ENCODE results near the gene CSNK1G2. TPM values are rescaled to one million over a fixed set of nuclear protein-coding genes. Genes with fewer than 3 reads are reported as not detected.

Gene CSNK1G2
- polyA plus RNA-seq, 3 donors from 2014 or later: 18.0 to 35.4 (median 21.8) TPM

GRCh38 chr19:1953441-1954094 lies 12.6 kb downstream of the CSNK1G2 start:
- no peaks in the 10 kb centered on the region for H3K9me3 Mint-ChIP-seq
- DNase-seq: no peak
- no peaks in the 10 kb centered on the region for H3K36me3 Mint-ChIP-seq
- H3K27ac Mint-ChIP-seq: peak overlapping the region in 1 of 6 donors; percentile 32
- H3K4me3 Mint-ChIP-seq: no peak overlapping the region
- peaks cover 18 to 28% of the 10 kb centered on the region in 2 donors for H3K4me1 Mint-ChIP-seq
- peaks cover 0 to 20% (median 11%) of the 10 kb centered on the region in 3 donors for H3K27me3 Mint-ChIP-seq (ENCODE audit: low read depth in 3 of 3)

GRCh38 chr19:1954532-1954933 lies 13.6 kb downstream of the CSNK1G2 start:
- Mint-ChIP-seq H3K36me3 (no peaks in the 10 kb centered on the region), H3K27me3 (ENCODE audit: low read depth in 3 of 3) (peaks cover 0 to 13% (median 9%) of the 10 kb centered on the region in 3 donors), H3K9me3 (no peaks in the 10 kb centered on the region), H3K27ac (no peak overlapping the region), H3K4me1 (peaks cover 14 to 24% of the 10 kb centered on the region in 2 donors), H3K4me3 (no peak overlapping the region)
- DNase-seq: no peak

- no peaks in the 10 kb centered on the region for H3K9me3 Mint-ChIP-seq
- no peak overlapping the region for H3K4me3 Mint-ChIP-seq
- peaks cover 0 to 9% (median 9%) of the 10 kb centered on the region in 3 donors for H3K27me3 Mint-ChIP-seq (ENCODE audit: low read depth in 3 of 3)
- no peak for DNase-seq
- H3K36me3 Mint-ChIP-seq: no peaks in the 10 kb centered on the region
- peaks cover 12 to 23% of the 10 kb centered on the region in 2 donors for H3K4me1 Mint-ChIP-seq
- no peak overlapping the region for H3K27ac Mint-ChIP-seq
Measured at GRCh38 chr19:1955171-1956121, 14.5 kb downstream of the CSNK1G2 start.

- H3K27ac Mint-ChIP-seq: no peak overlapping the region
- H3K27me3 Mint-ChIP-seq (ENCODE audit: low read depth in 3 of 3): peaks cover 0 to 5% (median 4%) of the 10 kb centered on the region in 3 donors
Measured at GRCh38 chr19:1956122-1956494, 15.1 kb downstream of the CSNK1G2 start.

GRCh38 chr19:1956868-1957492 lies 16.0 kb downstream of the CSNK1G2 start:
- Mint-ChIP-seq H3K4me1 (peaks cover 12 to 28% of the 10 kb centered on the region in 2 donors), H3K27me3 (ENCODE audit: low read depth in 3 of 3) (peaks cover 0 to 7% (median 4%) of the 10 kb centered on the region in 3 donors), H3K27ac (no peak overlapping the region), H3K36me3 (no peaks in the 10 kb centered on the region), H3K4me3 (no peak overlapping the region), H3K9me3 (no peaks in the 10 kb centered on the region)
- no peak for DNase-seq

More at GRCh38 chr19:1956122-1956494, 15.1 kb downstream of the CSNK1G2 start:
- no peak overlapping the region for H3K4me3 Mint-ChIP-seq
- H3K4me1 Mint-ChIP-seq: peaks cover 12 to 28% of the 10 kb centered on the region in 2 donors
- H3K9me3 Mint-ChIP-seq: no peaks in the 10 kb centered on the region
- H3K36me3 Mint-ChIP-seq: no peaks in the 10 kb centered on the region
- no peak for DNase-seq

- Mint-ChIP-seq H3K9me3 (no peaks in the 10 kb centered on the region), H3K27ac (peak overlapping the region in 1 of 6 donors; percentile 16), H3K27me3 (ENCODE audit: low read depth in 3 of 3) (peaks cover 0 to 7% (median 4%) of the 10 kb centered on the region in 3 donors), H3K36me3 (no peaks in the 10 kb centered on the region), H3K4me3 (no peak overlapping the region), H3K4me1 (peaks cover 12 to 21% of the 10 kb centered on the region in 2 donors)
- DNase-seq: no peak
Measured at GRCh38 chr19:1957562-1958248, 16.7 kb downstream of the CSNK1G2 start.

GRCh38 chr19:1959928-1960589 lies 19.1 kb downstream of the CSNK1G2 start:
- DNase-seq: no peak
- Mint-ChIP-seq H3K4me1 (peaks cover 12 to 21% of the 10 kb centered on the region in 2 donors), H3K27ac (peak overlapping the region in 4 of 6 donors; percentile 38 to 72 (median 57)), H3K36me3 (no peaks in the 10 kb centered on the region), H3K27me3 (ENCODE audit: low read depth in 3 of 3) (peaks cover 0 to 4% (median 3%) of the 10 kb centered on the region in 3 donors), H3K4me3 (no peak overlapping the region), H3K9me3 (no peaks in the 10 kb centered on the region)

- DNase-seq: no peak
- Mint-ChIP-seq H3K4me3 (no peak overlapping the region), H3K36me3 (no peaks in the 10 kb centered on the region), H3K4me1 (peaks cover 16 to 27% of the 10 kb centered on the region in 2 donors), H3K27me3 (ENCODE audit: low read depth in 3 of 3) (peaks cover 0 to 3% (median 2%) of the 10 kb centered on the region in 3 donors), H3K9me3 (no peaks in the 10 kb centered on the region), H3K27ac (peak overlapping the region in 3 of 6 donors; percentile 39 to 81 (median 45))
Measured at GRCh38 chr19:1961000-1961883, 20.3 kb downstream of the CSNK1G2 start.

- no peaks in the 10 kb centered on the region for H3K9me3 Mint-ChIP-seq
- H3K27ac Mint-ChIP-seq: peak overlapping the region in 4 of 6 donors; percentile 39 to 84 (median 60)
- peaks cover 0 to 4% (median 2%) of the 10 kb centered on the region in 3 donors for H3K27me3 Mint-ChIP-seq (ENCODE audit: low read depth in 3 of 3)
- peaks cover 23 to 32% of the 10 kb centered on the region in 2 donors for H3K4me1 Mint-ChIP-seq
- no peak for DNase-seq
- no peak overlapping the region for H3K4me3 Mint-ChIP-seq
- H3K36me3 Mint-ChIP-seq: no peaks in the 10 kb centered on the region
Measured at GRCh38 chr19:1962674-1963073, 21.7 kb downstream of the CSNK1G2 start.

- peak overlapping the region; percentile 76 to 86 (median 80) for H3K4me3 Mint-ChIP-seq
- no peaks in the 10 kb centered on the region for H3K36me3 Mint-ChIP-seq
- H3K27me3 Mint-ChIP-seq (ENCODE audit: low read depth in 3 of 3): peaks cover 0 to 5% (median 0%) of the 10 kb centered on the region in 3 donors
- H3K27ac Mint-ChIP-seq: peak overlapping the region; percentile 86 to 96 (median 92)
- DNase-seq: peak; percentile 78 to 87 (median 80)
- H3K4me1 Mint-ChIP-seq: peaks cover 18 to 19% of the 10 kb centered on the region in 2 donors
- no peaks in the 10 kb centered on the region for H3K9me3 Mint-ChIP-seq
Measured at GRCh38 chr19:1967087-1967608, 26.2 kb downstream of the CSNK1G2 start.

GRCh38 chr19:1968279-1969175 lies 27.6 kb downstream of the CSNK1G2 start:
- H3K4me1 Mint-ChIP-seq: peaks cover 26 to 28% of the 10 kb centered on the region in 2 donors
- H3K36me3 Mint-ChIP-seq: peaks cover 0 to 2% (median 0%) of the 10 kb centered on the region in 3 donors
- H3K27me3 Mint-ChIP-seq (ENCODE audit: low read depth in 3 of 3): peaks cover 0 to 5% (median 0%) of the 10 kb centered on the region in 3 donors
- H3K4me3 Mint-ChIP-seq: peak overlapping the region in 2 of 5 donors; percentile 14 to 47
- no peaks in the 10 kb centered on the region for H3K9me3 Mint-ChIP-seq
- no peak for DNase-seq
- H3K27ac Mint-ChIP-seq: peak overlapping the region in 1 of 6 donors; percentile 45

All from immature natural killer cell (primary cell).